Measurements from ENCODE around the gene CDK19. TPM values are rescaled to one million over a fixed set of nuclear protein-coding genes. Genes with fewer than 3 reads are reported as not detected.
A peak's percentile ranks its signal among the peaks of the same experiment; 100 is the strongest.
"Not testable (repeated sequence)": the region's sequence is repeated elsewhere in the genome, so short reads cannot be mapped to it uniquely, and the experiment has no call there.

Gene CDK19
- 10 to 100 TPM; 18.3 to 39.8 TPM for total RNA-seq

GRCh38 chr6:110815411-110816409 is at the start of gene CDK19:
TSS of gene CDK19 (minus strand) at chr6:110815469. CDS start at chr6:110815136, 333 bp downstream.
- Mint-ChIP-seq H3K4me1 (peaks cover 20% of the 10 kb centered on the region), H3K4me3 (peak within 1 kb of the TSS; percentile 93), H3K9me3 (no peaks in the 10 kb centered on the region), H3K27ac (peak within 1 kb of the TSS; percentile 99), H3K27me3 (no peaks in the 10 kb centered on the region), H3K36me3 (ENCODE audit: low read depth) (peaks cover 14% of the 10 kb centered on the region)
- peak; percentile 84 for ATAC-seq (replicated peaks)

- H3K4me1 Mint-ChIP-seq, result no peaks in the 10 kb centered on the region
- H3K36me3 Mint-ChIP-seq (ENCODE audit: low read depth), result no peaks in the 10 kb centered on the region
- H3K27ac Mint-ChIP-seq, result no peak overlapping the region
- no peak for ATAC-seq (replicated peaks)
- H3K27me3 Mint-ChIP-seq, result no peaks in the 10 kb centered on the region
- H3K9me3 Mint-ChIP-seq, result no peaks in the 10 kb centered on the region
- H3K4me3 Mint-ChIP-seq, result no peak overlapping the region
Observed at GRCh38 chr6:110864824-110865223, 49.6 kb upstream of the CDK19 start.

- Mint-ChIP-seq H3K36me3 (ENCODE audit: low read depth) (no peaks in the 10 kb centered on the region), H3K4me3 (peak overlapping the region; percentile 37), H3K27ac (peak overlapping the region; percentile 83), H3K27me3 (no peaks in the 10 kb centered on the region), H3K9me3 (no peaks in the 10 kb centered on the region), H3K4me1 (peaks cover 3% of the 10 kb centered on the region)
- peak; percentile 21 for ATAC-seq (replicated peaks)
Observed at GRCh38 chr6:110859335-110859792, 44.1 kb upstream of the CDK19 start.

- peak overlapping the region; percentile 83 for H3K27ac Mint-ChIP-seq
- no peaks in the 10 kb centered on the region for H3K9me3 Mint-ChIP-seq
- H3K36me3 Mint-ChIP-seq (ENCODE audit: low read depth), result no peaks in the 10 kb centered on the region
- H3K4me3 Mint-ChIP-seq, result peak overlapping the region; percentile 37
- H3K27me3 Mint-ChIP-seq, result no peaks in the 10 kb centered on the region
- ATAC-seq (replicated peaks), result no peak
- H3K4me1 Mint-ChIP-seq, result peaks cover 3% of the 10 kb centered on the region
Observed at GRCh38 chr6:110858562-110859214, 43.4 kb upstream of the CDK19 start.

- Mint-ChIP-seq H3K27ac (no peak overlapping the region), H3K4me1 (peaks cover 3% of the 10 kb centered on the region), H3K9me3 (no peaks in the 10 kb centered on the region), H3K36me3 (ENCODE audit: low read depth) (no peaks in the 10 kb centered on the region), H3K4me3 (no peak overlapping the region), H3K27me3 (no peaks in the 10 kb centered on the region)
- no peak for ATAC-seq (replicated peaks)
Observed at GRCh38 chr6:110858016-110858415, 42.7 kb upstream of the CDK19 start.

GRCh38 chr6:110856296-110856695 is 41.0 kb upstream of the CDK19 start:
- H3K4me3 Mint-ChIP-seq, result no peak overlapping the region
- H3K27ac Mint-ChIP-seq, result no peak overlapping the region
- no peaks in the 10 kb centered on the region for H3K9me3 Mint-ChIP-seq
- ATAC-seq (replicated peaks), result no peak
- no peaks in the 10 kb centered on the region for H3K27me3 Mint-ChIP-seq
- no peaks in the 10 kb centered on the region for H3K36me3 Mint-ChIP-seq (ENCODE audit: low read depth)
- H3K4me1 Mint-ChIP-seq, result peaks cover 3% of the 10 kb centered on the region

- H3K4me1 Mint-ChIP-seq, result no peaks in the 10 kb centered on the region
- no peak overlapping the region for H3K27ac Mint-ChIP-seq
- H3K36me3 Mint-ChIP-seq (ENCODE audit: low read depth), result no peaks in the 10 kb centered on the region
- H3K4me3 Mint-ChIP-seq, result no peak overlapping the region
- no peak for ATAC-seq (replicated peaks)
- no peaks in the 10 kb centered on the region for H3K27me3 Mint-ChIP-seq
- H3K9me3 Mint-ChIP-seq, result no peaks in the 10 kb centered on the region
Observed at GRCh38 chr6:110853754-110854477, 38.6 kb upstream of the CDK19 start.

- no peaks in the 10 kb centered on the region for H3K27me3 Mint-ChIP-seq
- H3K9me3 Mint-ChIP-seq, result no peaks in the 10 kb centered on the region
- H3K4me3 Mint-ChIP-seq, result no peak overlapping the region
- no peaks in the 10 kb centered on the region for H3K4me1 Mint-ChIP-seq
- ATAC-seq (replicated peaks), result no peak
- H3K36me3 Mint-ChIP-seq (ENCODE audit: low read depth), result no peaks in the 10 kb centered on the region
- no peak overlapping the region for H3K27ac Mint-ChIP-seq
Observed at GRCh38 chr6:110852773-110853172, 37.5 kb upstream of the CDK19 start.

- Mint-ChIP-seq H3K4me1 (no peaks in the 10 kb centered on the region), H3K27ac (no peak overlapping the region), H3K4me3 (no peak overlapping the region), H3K9me3 (no peaks in the 10 kb centered on the region), H3K36me3 (ENCODE audit: low read depth) (no peaks in the 10 kb centered on the region), H3K27me3 (no peaks in the 10 kb centered on the region)
- no peak for ATAC-seq (replicated peaks)
Observed at GRCh38 chr6:110849781-110850180, 34.5 kb upstream of the CDK19 start.

- Mint-ChIP-seq H3K4me1 (no peaks in the 10 kb centered on the region), H3K27ac (no peak overlapping the region), H3K9me3 (no peaks in the 10 kb centered on the region), H3K27me3 (no peaks in the 10 kb centered on the region), H3K36me3 (ENCODE audit: low read depth) (no peaks in the 10 kb centered on the region), H3K4me3 (no peak overlapping the region)
- no peak for ATAC-seq (replicated peaks)
Observed at GRCh38 chr6:110841266-110841665, 26.0 kb upstream of the CDK19 start.

- ATAC-seq (replicated peaks); H3K4me1 Mint-ChIP-seq; H3K4me3 Mint-ChIP-seq; H3K9me3 Mint-ChIP-seq; H3K27me3 Mint-ChIP-seq; H3K27ac Mint-ChIP-seq; H3K36me3 Mint-ChIP-seq (ENCODE audit: low read depth): not testable (repeated sequence)
Observed at GRCh38 chr6:110835751-110836150, 20.5 kb upstream of the CDK19 start.

- no peaks in the 10 kb centered on the region for H3K9me3 Mint-ChIP-seq
- no peak for ATAC-seq (replicated peaks)
- no peak overlapping the region for H3K27ac Mint-ChIP-seq
- H3K36me3 Mint-ChIP-seq (ENCODE audit: low read depth), result no peaks in the 10 kb centered on the region
- no peaks in the 10 kb centered on the region for H3K4me1 Mint-ChIP-seq
- no peaks in the 10 kb centered on the region for H3K27me3 Mint-ChIP-seq
- no peak overlapping the region for H3K4me3 Mint-ChIP-seq
Observed at GRCh38 chr6:110833831-110834230, 18.6 kb upstream of the CDK19 start.

GRCh38 chr6:110831405-110831804 is 16.1 kb upstream of the CDK19 start:
- Mint-ChIP-seq H3K27ac (no peak overlapping the region), H3K4me1 (no peaks in the 10 kb centered on the region), H3K4me3 (no peak overlapping the region), H3K9me3 (no peaks in the 10 kb centered on the region), H3K36me3 (ENCODE audit: low read depth) (no peaks in the 10 kb centered on the region), H3K27me3 (no peaks in the 10 kb centered on the region)
- ATAC-seq (replicated peaks), result no peak

GRCh38 chr6:110828396-110828795 is 13.1 kb upstream of the CDK19 start:
- no peak for ATAC-seq (replicated peaks)
- Mint-ChIP-seq H3K36me3 (ENCODE audit: low read depth) (no peaks in the 10 kb centered on the region), H3K27me3 (no peaks in the 10 kb centered on the region), H3K9me3 (no peaks in the 10 kb centered on the region), H3K4me1 (no peaks in the 10 kb centered on the region), H3K27ac (no peak overlapping the region), H3K4me3 (no peak overlapping the region)

Data from activated T-helper 17 cell treated with anti-CD3 and anti-CD28 coated beads, Interleukin-2, amount 50 U/mL, for 72 hours (primary cell).